GM06990 (cell line): Measurements from ENCODE around the gene EMILIN3.

Source experiments
- DNase-seq: peaks from one replicate; pipeline ENCODE4 v3.0.0-alpha.2; 2011; ENCODE audit not compliant: insufficient read length; ENCODE audit errors: extremely low read depth
- H3K27me3 ChIP-seq: replicated peaks from 2 replicates; pipeline ENCODE4 v1.6.0; 2011; ENCODE audit warnings: low read length; ENCODE audit not compliant: control insufficient read depth, insufficient read depth
- H3K36me3 ChIP-seq: 2 replicates; pipeline ENCODE4 v1.5.1; 2011; ENCODE audit warnings: low read length; ENCODE audit not compliant: control insufficient read depth, insufficient read depth
- H3K4me3 ChIP-seq: replicated peaks from 2 replicates; pipeline ENCODE4 v1.5.1; 2011; ENCODE audit warnings: low read depth, mild to moderate bottlenecking, control low read depth, low read length
- CTCF ChIP-seq: IDR thresholded peaks from 2 replicates; pipeline ENCODE4 v1.5.1; 2011; ENCODE audit warnings: low read length, control low read depth, mild to moderate bottlenecking, inconsistent platforms; ENCODE audit not compliant: insufficient read depth, poor library complexity, severe bottlenecking

The EMILIN3 gene

GRCh38 chr20:41342474-41343464, 23.8 kb downstream of the EMILIN3 start:
- H3K36me3 ChIP-seq = no peaks in the 10 kb centered on the region
- TF ChIP-seq CTCF = no peak

GRCh38 chr20:41340327-41341055, 26.1 kb downstream of the EMILIN3 start, which contains the start of gene LPIN3:
LPIN3 (plus strand) TSS chr20:41340821; CDS start chr20:41345804, 4,983 bp downstream.
- H3K4me3 ChIP-seq = no peak within 1 kb of the TSS
- DNase-seq = peak; percentile 33
- TF ChIP-seq CTCF = no peak

More at GRCh38 chr20:41342474-41343464, 23.8 kb downstream of the EMILIN3 start:
- no peak overlapping the region for H3K4me3 ChIP-seq
- no peaks in the 10 kb centered on the region for H3K27me3 ChIP-seq
- DNase-seq = no peak

GRCh38 chr20:41339957-41340326, 26.7 kb downstream of the EMILIN3 start:
- Histone ChIP-seq H3K27me3 (no peaks in the 10 kb centered on the region), H3K4me3 (no peak overlapping the region), H3K36me3 (no peaks in the 10 kb centered on the region)
- DNase-seq = peak; percentile 77
- peak; percentile 90 for TF ChIP-seq CTCF

More at GRCh38 chr20:41340327-41341055, 26.1 kb downstream of the EMILIN3 start, which contains the start of gene LPIN3:
- Histone ChIP-seq H3K27me3 (no peaks in the 10 kb centered on the region), H3K36me3 (no peaks in the 10 kb centered on the region)

- Histone ChIP-seq H3K4me3 (no peak overlapping the region), H3K36me3 (no peaks in the 10 kb centered on the region), H3K27me3 (no peaks in the 10 kb centered on the region)
- TF ChIP-seq CTCF = no peak
- DNase-seq = no peak
Observed at GRCh38 chr20:41336711-41337492, 29.7 kb downstream of the EMILIN3 start.

- Histone ChIP-seq H3K36me3 (no peaks in the 10 kb centered on the region), H3K27me3 (no peaks in the 10 kb centered on the region), H3K4me3 (no peak overlapping the region)
- TF ChIP-seq CTCF = no peak
- DNase-seq = no peak
Observed at GRCh38 chr20:41335591-41335990, 31.0 kb downstream of the EMILIN3 start.
